Measurements from ENCODE around the gene SH3BGRL2.
"Not testable (repeated sequence)": the region's sequence is repeated elsewhere in the genome, so short reads cannot be mapped to it uniquely, and the experiment has no call there.

SH3BGRL2 gene

GRCh38 chr6:79670789-79671188 lies 39.7 kb downstream of the SH3BGRL2 start:
- no peak for DNase-seq (ENCODE audit: low spot score)
- TF ChIP-seq, protein P1, sequence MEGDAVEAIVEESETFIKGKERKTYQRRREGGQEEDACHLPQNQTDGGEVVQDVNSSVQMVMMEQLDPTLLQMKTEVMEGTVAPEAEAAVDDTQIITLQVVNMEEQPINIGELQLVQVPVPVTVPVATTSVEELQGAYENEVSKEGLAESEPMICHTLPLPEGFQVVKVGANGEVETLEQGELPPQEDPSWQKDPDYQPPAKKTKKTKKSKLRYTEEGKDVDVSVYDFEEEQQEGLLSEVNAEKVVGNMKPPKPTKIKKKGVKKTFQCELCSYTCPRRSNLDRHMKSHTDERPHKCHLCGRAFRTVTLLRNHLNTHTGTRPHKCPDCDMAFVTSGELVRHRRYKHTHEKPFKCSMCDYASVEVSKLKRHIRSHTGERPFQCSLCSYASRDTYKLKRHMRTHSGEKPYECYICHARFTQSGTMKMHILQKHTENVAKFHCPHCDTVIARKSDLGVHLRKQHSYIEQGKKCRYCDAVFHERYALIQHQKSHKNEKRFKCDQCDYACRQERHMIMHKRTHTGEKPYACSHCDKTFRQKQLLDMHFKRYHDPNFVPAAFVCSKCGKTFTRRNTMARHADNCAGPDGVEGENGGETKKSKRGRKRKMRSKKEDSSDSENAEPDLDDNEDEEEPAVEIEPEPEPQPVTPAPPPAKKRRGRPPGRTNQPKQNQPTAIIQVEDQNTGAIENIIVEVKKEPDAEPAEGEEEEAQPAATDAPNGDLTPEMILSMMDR (IDR thresholded peaks at IDR 0.05; ENCODE audit: extremely low read depth, missing control alignments) = no peak

- TF ChIP-seq, protein P1 (IDR thresholded peaks at IDR 0.05; ENCODE audit: extremely low read depth, missing control alignments) = no peak
- no peak for DNase-seq (ENCODE audit: low spot score)
These were observed 40.6 kb downstream of the SH3BGRL2 start for GRCh38 chr6:79671600-79672266.

- TF ChIP-seq, protein P1 (IDR thresholded peaks at IDR 0.05; ENCODE audit: extremely low read depth, missing control alignments) = peak; percentile 19
- peak; percentile 20 for DNase-seq (ENCODE audit: low spot score)
These were observed 41.5 kb downstream of the SH3BGRL2 start for GRCh38 chr6:79672631-79673111.

DNA sequence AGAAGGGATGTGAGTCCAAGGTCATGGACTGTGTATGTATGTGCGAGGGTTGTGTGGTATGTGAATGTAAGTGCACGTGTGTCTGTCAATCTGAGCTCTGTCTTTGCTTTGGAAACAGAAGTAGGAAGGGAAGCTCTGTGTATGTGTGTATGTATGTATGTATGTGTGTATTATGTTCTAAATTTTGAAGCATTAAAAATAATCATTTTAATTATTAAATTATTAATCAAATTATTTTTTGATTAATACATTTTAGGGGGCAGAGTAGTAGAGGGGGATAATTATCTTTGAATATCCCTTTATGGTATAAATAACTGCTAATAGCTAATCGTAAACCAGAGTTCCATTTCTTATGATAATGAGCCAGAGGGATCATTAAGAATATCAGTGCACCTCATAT lies 42.8 kb downstream of the SH3BGRL2 start:
- DNase-seq (ENCODE audit: low spot score) = no peak
- TF ChIP-seq, protein P1 (IDR thresholded peaks at IDR 0.05; ENCODE audit: extremely low read depth, missing control alignments) = no peak

GRCh38 chr6:79676785-79677736 lies 45.9 kb downstream of the SH3BGRL2 start:
- TF ChIP-seq, protein P1 (IDR thresholded peaks at IDR 0.05; ENCODE audit: extremely low read depth, missing control alignments) = no peak
- DNase-seq (ENCODE audit: low spot score) = no peak

DNA sequence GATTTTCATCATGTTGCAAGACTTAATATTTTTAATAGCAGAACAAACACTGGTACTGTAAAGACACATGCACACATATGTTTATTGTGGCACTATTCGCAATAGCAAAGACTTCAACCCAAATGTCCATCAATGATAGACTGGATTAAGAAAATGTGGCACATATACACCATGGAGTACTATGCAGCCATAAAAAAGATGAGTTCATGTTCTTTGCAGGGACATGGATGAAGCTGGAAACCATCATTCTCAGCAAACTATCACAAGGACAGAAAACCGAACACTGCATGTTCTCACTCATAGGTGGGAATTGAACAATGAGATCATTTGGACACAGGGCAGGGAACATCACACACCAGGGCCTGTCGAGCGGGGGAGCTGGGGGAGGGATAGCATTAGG lies 51.6 kb downstream of the SH3BGRL2 start:
- not testable (repeated sequence) for DNase-seq (ENCODE audit: low spot score)

GRCh38 chr6:79684876-79685275 lies 53.7 kb downstream of the SH3BGRL2 start:
- TF ChIP-seq, protein P1 (IDR thresholded peaks at IDR 0.05; ENCODE audit: extremely low read depth, missing control alignments) = no peak
- no peak for DNase-seq (ENCODE audit: low spot score)
